Measurements from ENCODE around the gene RNF114.

The RNF114 gene

GRCh38 chr20:49904440-49905214 lies 31.6 kb upstream of the RNF114 start:
- DNase-seq = no peak

GRCh38 chr20:49905415-49906091 lies 30.6 kb upstream of the RNF114 start:
- no peak for DNase-seq

GRCh38 chr20:49906101-49906604 lies 30.0 kb upstream of the RNF114 start:
- no peak for DNase-seq

- DNase-seq = no peak
Measured at GRCh38 chr20:49906615-49907154, 29.5 kb upstream of the RNF114 start.

GRCh38 chr20:49907405-49908257 lies 28.6 kb upstream of the RNF114 start:
- DNase-seq = no peak

DNA sequence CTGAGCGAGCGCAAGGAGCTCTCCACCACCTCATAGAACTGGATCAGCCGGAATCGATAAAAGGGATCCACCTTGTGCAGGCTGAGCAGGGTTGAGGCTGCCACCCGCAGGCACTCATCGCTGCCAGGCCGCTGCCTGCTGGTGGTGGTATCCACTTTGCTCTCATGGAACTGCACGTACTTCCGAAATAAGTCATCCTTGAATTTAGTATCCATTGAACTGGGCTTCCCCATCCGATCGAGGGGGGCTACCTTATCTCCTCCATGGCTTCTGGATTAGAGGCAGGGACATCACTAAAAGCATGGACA lies 28.0 kb upstream of the RNF114 start:
- no peak for DNase-seq

DNA sequence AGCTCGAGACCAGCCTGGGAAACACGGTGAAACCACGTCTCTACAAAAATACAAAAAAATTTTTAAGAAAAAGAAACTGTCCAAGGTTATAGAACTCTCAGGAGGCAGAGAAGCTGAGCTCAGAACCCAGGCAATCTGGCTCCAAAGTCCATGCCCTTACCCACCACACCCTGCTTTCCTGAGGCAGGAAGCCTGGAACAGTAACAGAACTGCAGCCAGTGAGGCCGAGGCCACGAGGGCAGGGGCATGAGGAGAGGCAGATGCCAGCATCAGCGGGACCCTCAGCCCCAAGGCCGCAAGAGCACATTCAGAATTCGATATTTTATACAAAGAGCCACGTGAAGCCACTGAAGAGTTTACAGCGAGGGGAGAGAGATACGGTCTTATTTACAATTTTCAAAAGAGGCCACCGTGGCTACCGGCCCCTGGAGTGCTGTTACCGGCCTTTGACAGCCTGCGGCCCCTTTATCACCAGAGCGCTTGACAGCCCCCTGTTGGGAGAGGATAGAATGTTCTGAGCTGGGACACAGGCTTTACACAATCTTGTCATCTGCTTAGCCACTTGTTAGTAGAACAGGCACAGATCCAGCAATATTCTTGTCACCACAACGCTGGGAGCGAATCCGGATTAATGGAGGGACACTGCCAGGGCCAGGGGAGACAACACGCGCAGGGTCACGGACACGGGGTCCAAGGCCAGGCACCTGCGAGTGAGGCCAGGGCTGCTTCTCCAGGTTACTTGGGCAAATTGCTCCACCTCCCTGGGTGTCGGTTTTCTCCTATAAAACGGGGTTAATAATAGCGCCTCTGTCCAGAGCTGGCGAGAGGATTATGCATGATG lies 26.5 kb upstream of the RNF114 start:
- no peak for DNase-seq

DNA sequence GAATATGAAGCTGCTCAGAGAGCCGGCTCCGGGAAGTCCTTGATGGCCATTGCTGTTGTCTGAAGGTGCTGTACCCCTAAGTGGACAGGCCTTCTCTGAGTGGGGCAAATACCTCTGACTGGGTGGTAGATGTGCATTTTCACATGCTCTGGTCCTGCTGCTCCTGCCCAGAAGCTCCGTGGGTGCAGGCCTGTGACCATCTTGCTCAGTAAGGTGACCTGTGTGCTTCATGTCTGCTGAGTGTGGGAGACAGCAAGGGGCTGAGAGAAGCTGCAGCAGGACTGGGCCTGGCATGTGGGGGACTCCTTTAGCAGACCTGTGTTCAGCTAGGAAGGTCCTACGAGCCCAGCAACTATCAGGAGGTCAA lies 25.9 kb upstream of the RNF114 start:
- no peak for DNase-seq

GRCh38 chr20:49913399-49914047 lies 22.7 kb upstream of the RNF114 start:
- no peak for DNase-seq

GRCh38 chr20:49914310-49915117 lies 21.7 kb upstream of the RNF114 start:
- DNase-seq = no peak

DNA sequence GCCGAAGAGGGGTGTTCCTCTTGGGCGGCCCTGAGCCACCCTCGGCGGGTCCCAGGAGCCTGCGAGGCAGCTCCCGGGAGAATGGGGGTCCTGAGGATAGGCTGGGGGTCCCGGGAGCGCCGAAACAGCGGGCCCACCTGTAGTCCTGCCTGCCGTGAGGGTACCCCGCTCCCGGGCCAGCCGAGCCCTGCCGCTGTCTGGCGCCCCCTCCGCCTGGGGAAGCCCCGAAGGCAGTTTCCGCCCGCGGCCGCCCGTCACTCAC lies 21.1 kb upstream of the RNF114 start:
- DNase-seq = no peak

DNA sequence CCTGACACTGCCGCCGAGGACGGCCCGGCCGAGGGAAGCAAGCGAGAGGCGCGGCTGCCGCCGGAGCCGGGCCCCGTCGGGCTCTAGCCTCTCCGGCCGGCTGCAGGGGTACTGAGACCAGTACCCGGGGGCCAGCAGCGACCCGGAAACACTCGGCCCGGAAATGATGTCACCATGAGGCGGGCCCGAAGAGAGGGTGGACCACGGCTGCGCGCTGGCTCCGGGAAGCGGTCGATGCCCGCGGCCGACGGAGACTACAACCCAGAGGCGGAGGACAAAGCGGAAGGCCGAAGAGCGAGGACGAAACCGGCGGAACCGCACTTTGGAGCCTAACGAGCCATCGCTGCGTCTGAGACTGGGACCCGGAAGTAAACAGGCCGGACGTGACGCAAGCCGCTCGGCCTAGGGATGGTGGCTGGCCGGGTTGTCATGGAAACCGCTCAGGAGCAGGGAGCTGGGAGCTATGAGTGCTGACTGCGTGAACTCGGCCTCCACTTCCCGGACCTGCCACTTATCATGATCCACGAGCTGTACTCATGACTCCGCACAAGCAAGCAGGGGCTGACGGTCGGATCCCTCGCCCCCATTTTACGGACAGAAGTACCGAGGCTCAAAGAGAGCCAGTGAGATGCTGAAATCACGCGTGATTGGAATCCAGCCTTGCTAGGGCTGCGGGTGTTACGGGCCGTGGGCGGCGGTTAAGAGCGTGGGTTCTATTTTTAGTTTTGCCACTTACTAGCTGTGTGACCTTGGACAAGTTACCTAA lies 20.6 kb upstream of the RNF114 start, which contains the start of gene SPATA2:
TSS of gene SPATA2 (minus strand) at position 150 of the 766 bp plus-strand sequence. CDS start 7,039 bp downstream, outside the sequence.
- peak; percentile 94 for DNase-seq

DNA sequence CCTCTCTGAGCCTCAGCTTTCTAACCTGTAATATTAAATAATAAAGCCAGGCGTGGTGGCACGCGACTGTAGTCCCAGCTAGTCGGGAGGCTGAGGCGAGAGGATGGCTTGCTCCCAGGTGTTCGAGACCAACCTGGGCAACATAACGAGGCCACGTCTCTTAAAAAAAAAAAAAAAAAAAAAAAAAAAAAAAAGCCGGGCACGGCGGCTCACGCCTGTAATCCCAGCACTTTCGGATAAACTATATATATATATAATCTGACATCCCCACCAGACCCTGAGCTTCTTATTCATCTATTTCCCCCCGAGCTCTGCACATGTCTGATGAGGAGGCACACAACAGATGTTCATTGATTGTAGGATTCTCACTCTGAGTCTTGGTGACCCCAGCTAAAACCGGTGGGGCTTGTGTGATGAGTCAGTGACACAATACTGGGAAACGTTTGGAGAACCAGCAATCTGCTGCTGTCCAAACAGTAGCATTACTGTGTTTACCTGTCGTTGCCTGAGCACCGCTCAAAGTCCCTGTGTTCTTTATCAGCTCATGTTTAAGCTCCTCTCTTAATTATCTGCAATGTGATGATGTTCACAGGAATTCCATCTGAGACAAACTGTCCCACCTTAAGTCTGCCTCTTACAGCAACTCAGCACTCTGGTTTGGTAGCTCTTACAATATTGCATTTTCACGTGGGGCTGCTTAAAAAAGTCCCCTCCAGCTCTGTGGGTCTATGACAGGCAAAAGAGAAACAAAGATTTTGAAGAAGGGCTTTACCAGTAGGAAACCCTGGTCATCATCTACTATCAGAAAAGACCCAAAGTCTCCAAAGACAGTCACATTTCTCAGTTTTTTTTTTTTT lies 19.8 kb upstream of the RNF114 start:
- DNase-seq = peak; percentile 29

DNA sequence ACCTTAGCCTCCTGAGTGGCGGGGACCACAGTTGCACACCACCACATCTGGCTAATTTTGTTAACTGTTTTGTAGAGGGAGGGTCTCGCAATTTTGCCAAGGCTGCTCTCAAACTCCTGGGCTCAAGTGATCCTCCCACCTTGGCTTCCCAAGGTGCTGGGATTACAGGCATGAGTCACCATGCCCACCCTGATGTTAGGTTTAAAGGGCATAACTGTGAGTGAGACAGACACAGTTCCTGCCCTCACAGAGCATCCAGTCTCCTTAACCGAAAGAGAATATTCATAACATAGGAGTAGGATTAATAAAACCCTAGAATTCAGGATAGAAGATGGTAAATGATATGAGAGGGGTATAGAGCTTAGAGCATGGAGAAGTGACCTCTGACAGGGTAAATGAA lies 17.8 kb upstream of the RNF114 start:
- no peak for DNase-seq

- no peak for DNase-seq
Measured at GRCh38 chr20:49919009-49919408, 17.2 kb upstream of the RNF114 start.

DNA sequence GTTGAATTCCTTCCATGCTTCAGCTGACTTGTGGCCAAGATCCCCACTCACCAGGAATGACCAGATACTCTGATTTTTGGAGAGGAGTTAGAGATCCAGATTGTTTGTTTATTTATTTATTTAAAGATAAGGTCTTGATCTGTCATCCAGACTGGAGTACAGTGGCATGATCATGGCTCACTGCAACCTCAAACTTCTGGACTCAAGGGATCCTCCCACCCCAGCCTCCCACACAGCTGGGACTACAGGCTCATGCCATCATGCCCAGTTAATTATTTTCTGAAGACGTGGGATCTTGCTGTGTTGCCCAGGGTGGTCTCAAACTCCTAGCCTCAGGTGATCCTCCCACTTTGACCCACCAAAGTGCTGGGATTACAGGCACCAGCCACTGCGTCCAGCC lies 16.7 kb upstream of the RNF114 start:
- DNase-seq = no peak

DNA sequence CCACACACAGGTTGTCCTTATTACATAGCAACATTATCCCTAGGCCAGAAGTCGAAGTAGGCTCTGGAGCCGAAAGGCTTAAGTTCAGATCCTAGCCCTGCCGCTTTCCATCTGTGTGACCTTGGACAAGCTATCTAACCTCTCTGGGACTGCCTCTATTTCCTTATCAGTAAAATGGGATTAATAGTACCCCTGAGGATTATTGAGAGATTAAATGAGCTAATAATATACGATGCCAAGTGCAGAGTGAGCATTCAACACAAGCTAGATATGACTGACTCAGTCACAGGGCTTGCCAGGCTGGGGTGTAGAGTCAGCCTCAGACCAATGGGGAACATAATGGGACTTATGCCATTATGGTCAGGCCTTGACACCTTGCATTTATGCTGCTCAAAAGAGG lies 11.9 kb upstream of the RNF114 start:
- DNase-seq = no peak

GRCh38 chr20:49925901-49926454 lies 10.2 kb upstream of the RNF114 start:
- DNase-seq = no peak

Measured in fibroblast of skin of right quadriceps (primary cell).